Measurements from ENCODE around the gene DYNC1I1.

DNA sequence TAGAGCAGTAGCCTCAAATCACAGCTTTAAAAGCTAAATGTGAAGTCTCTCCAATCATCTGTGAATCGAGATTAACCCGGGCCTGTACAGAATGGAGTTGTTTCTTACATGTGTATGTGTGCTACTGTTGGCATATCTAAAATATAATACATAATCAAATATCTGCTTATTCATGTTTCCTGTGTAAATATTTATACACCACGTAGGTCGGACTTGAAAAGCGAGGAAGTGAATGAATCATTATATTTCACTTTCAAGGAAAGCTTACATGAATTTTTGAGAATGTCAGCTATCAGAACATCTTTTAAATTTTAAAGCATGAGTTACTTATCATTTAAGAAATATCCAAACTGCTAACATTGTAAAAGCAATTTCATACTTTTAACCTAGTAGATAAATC lies 316.2 kb downstream of the DYNC1I1 start:
- no peak for TF ChIP-seq EZH2 (IDR thresholded peaks at IDR 0.05; ENCODE audit: insufficient read depth, poor library complexity, severe bottlenecking)
- TF ChIP-seq EZH2phosphoT487 (IDR thresholded peaks at IDR 0.05; ENCODE audit: insufficient read depth, low read depth): no peak
